Heart left ventricle (tissue), 16 donors: ENCODE data around the gene VRTN. TPM values are rescaled to one million over a fixed set of nuclear protein-coding genes. Genes with fewer than 3 reads are reported as not detected.

Experiments
- ATAC-seq, 4 donors: fragments of 200-7000 bp; cut with Tn5 transposase; one replicate each; pipeline ENCODE4 v1.9.1; 2020 to 2022; ENCODE audit warnings: moderate library complexity in 4 of 4, mild to moderate bottlenecking in 3 of 4, moderate number of reproducible peaks in 1 of 4
- DNase-seq, 5 donors: peaks; one replicate each; pipeline ENCODE4 v3.0.0-alpha.2; 2020
- H3K27ac ChIP-seq, 12 donors: fragments of 200-600 bp; sonication (generic) in 4 of 12; one replicate each; pipeline versions ENCODE4 v1.5.0 to v1.8.0; 2016 to 2022; ENCODE audit warnings: mild to moderate bottlenecking in 2 of 12
- H3K27me3 ChIP-seq, 9 donors: fragments of 200-600 bp; sonication (generic) in 2 of 9; one replicate each; pipeline versions ENCODE4 v1.5.1 to v1.8.0; 2016 to 2022; ENCODE audit warnings: mild to moderate bottlenecking in 3 of 9
- H3K36me3 ChIP-seq, 9 donors: fragments of 200-600 bp; sonication (generic) in 2 of 9; one replicate each; pipeline versions ENCODE4 v1.5.0 to v1.8.0; 2018 to 2022; ENCODE audit warnings: mild to moderate bottlenecking in 2 of 9
- H3K4me1 ChIP-seq, 12 donors: fragments of 200-600 bp; sonication (generic) in 4 of 12; one replicate each; pipeline versions ENCODE4 v1.5.0 to v1.8.0; 2016 to 2022; ENCODE audit warnings: mild to moderate bottlenecking in 3 of 12
- H3K4me3 ChIP-seq, 12 donors: fragments of 200-600 bp; sonication (generic) in 4 of 12; one replicate each; pipeline versions ENCODE4 v1.5.0 to v1.8.0; 2017 to 2022; ENCODE audit warnings: mild to moderate bottlenecking in 9 of 12, moderate library complexity in 4 of 12
- H3K9me3 ChIP-seq, 12 donors: fragments of 200-600 bp; sonication (generic) in 4 of 12; one replicate each; pipeline versions ENCODE4 v1.5.0 to v1.8.0; 2016 to 2022; ENCODE audit warnings: mild to moderate bottlenecking in 1 of 12
- POLR2A ChIP-seq, 2 donors: fragments of 450-650 bp; IDR thresholded peaks; one replicate each; pipeline ENCODE4 v1.6.1; 2017; ENCODE audit warnings: antibody characterized with exemption in 2 of 2, mild to moderate bottlenecking in 2 of 2, moderate library complexity in 2 of 2
- WGBS, 4 donors: extraction: QIAGEN DNeasy Blood & Tissue Kit in 2 of 4; methylation state at CpG; one replicate each; pipeline versions ENCODE4 v1.1.5 to v1.1.7; 2013 to 2018; 5-methylcytosine and 5-hydroxymethylcytosine counted together
- intact Hi-C, 10 donors: fragments of 100-400 bp; cut with DNase I; formaldehyde crosslinking; loops; one replicate each; pipeline versions ENCODE4 v1.11.1 to v1.14.2; 2022
- polyA plus RNA-seq, 2 donors: library from polyadenylated mRNA; stranded (reverse); fragments of 200-250 nt; gene quantifications; one replicate each; pipeline ENCODE4 v1.2.3, GENCODE V29; 2013
- total RNA-seq, 9 donors: library from RNA; depleted of rRNA in 2 of 9; stranded (reverse); fragments of >200 nt in 2 of 9; fragmentation: NEBNext Ultra II Directional in 3 of 9; extraction: Animal tissue kit (Norgen Biotek cat#: 25700) in 3 of 9; gene quantifications; one replicate each; pipeline versions ENCODE4 v1.1.0 to v1.2.4, GENCODE V29; 2016 to 2023
- TF ChIP-seq, protein P1 (sequence below), 12 donors: fragments of 200-600 bp; sonication (generic) in 4 of 12; IDR thresholded peaks; one replicate each; pipeline versions ENCODE4 v1.5.0 to v1.8.0; 2018 to 2022; ENCODE audit warnings: antibody characterized with exemption in 12 of 12, mild to moderate bottlenecking in 5 of 12
- donor health status: ischemic (EF 13 %, LVEDD 7.1; RV severe dilation, severe dysfunction).
- donor health status: healthy with polysubstance abuse.
- donor health status: DM: no; HTN: yes; CAD: no.
- donor health status: DM: no; HTN: no; CAD: no.
- donor health status: ischemic (EF 25% LVEDD 6.9; RV normal size, moderate dysfunction).
- donor health status: ischemic (EF 25% LVEDD 5.7; RV mildly dilated, moderate dysfunction).
- donor health status: healthy.
- donor health status: DM: yes; HTN: yes; CAD: no.
- donor health status: ischemic (EF 35%, LVEDD 5.7; RV mildly dilated, moderate dysfunction).
- donor health status: nonischemic (EF 11% LVEDD 7.7; RV severe dilation, severe dysfunction).
- donor health status: DM: yes; HTN: yes; CAD: no.
- donor health status: PGD.
- donor health status: ischemic (EF 29% LVEDD 5.4; RV normal size, mild dysfunction).
- donor health status: nonischemic (EF 23%, LVEDD 6.1; RV moderate dilation, normal function).

The VRTN gene
- total and polyA plus RNA-seq, 11 donors, result not detected

DNA sequence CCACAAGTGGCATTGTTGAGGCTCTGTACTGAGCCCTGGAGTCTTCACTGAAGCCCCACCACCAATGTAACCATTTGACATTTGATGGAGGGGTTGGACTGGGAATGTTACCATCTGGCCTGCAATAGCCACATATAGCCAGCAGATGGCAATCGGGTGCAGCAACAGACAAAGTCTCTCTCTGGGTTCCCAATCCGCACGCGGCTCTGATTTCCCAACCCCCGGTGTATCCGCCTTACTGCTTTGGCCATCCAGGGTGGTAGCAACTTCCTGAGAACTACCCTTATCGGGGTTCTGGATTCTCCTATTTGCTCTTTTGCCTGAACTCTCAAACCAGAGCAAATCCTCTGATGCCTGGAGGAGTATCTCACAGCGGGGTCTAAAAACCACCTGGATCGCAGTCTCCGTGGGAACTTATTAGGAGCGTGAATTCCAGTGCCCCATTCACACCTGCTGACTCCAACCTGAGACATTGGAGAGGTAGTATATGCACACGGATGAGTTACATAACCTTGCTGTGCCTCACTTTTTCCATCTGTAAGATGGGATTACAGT lies 14.2 kb downstream of the VRTN start:
- DNase-seq (peak; percentile 68 to 83 (median 82)), ATAC-seq (peak; percentile 63 to 89 (median 84))
- H3K9me3 ChIP-seq, result no peaks in the 10 kb centered on the region
- H3K27ac ChIP-seq, result no peak overlapping the region
- no peak for TF ChIP-seq POLR2A (IDR thresholded peaks at IDR 0.05)
- TF ChIP-seq, protein P1, sequence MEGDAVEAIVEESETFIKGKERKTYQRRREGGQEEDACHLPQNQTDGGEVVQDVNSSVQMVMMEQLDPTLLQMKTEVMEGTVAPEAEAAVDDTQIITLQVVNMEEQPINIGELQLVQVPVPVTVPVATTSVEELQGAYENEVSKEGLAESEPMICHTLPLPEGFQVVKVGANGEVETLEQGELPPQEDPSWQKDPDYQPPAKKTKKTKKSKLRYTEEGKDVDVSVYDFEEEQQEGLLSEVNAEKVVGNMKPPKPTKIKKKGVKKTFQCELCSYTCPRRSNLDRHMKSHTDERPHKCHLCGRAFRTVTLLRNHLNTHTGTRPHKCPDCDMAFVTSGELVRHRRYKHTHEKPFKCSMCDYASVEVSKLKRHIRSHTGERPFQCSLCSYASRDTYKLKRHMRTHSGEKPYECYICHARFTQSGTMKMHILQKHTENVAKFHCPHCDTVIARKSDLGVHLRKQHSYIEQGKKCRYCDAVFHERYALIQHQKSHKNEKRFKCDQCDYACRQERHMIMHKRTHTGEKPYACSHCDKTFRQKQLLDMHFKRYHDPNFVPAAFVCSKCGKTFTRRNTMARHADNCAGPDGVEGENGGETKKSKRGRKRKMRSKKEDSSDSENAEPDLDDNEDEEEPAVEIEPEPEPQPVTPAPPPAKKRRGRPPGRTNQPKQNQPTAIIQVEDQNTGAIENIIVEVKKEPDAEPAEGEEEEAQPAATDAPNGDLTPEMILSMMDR (IDR thresholded peaks at IDR 0.05), result peak; percentile 89 to 96 (median 94)
- no peaks in the 10 kb centered on the region for H3K36me3 ChIP-seq
- H3K4me3 ChIP-seq, result no peak overlapping the region
- intact Hi-C loops, result loop anchor here (1.0 to 10.0 kb wide), 9 partner anchors 115 to 440 kb away; partner anchors contain the start of genes LTBP2 (in 6 of the 10), ISCA2 (in 2 of the 10) and NPC2 (in 2 of the 10)
- 26 to 33% (median 29%) methylated on average over 12 of the region's 12 CpGs for WGBS, 4 donors
- peaks cover 0 to 4% (median 0%) of the 10 kb centered on the region in 12 donors for H3K4me1 ChIP-seq
- H3K27me3 ChIP-seq, result peaks cover 0 to 14% (median 0%) of the 10 kb centered on the region in 9 donors

DNA sequence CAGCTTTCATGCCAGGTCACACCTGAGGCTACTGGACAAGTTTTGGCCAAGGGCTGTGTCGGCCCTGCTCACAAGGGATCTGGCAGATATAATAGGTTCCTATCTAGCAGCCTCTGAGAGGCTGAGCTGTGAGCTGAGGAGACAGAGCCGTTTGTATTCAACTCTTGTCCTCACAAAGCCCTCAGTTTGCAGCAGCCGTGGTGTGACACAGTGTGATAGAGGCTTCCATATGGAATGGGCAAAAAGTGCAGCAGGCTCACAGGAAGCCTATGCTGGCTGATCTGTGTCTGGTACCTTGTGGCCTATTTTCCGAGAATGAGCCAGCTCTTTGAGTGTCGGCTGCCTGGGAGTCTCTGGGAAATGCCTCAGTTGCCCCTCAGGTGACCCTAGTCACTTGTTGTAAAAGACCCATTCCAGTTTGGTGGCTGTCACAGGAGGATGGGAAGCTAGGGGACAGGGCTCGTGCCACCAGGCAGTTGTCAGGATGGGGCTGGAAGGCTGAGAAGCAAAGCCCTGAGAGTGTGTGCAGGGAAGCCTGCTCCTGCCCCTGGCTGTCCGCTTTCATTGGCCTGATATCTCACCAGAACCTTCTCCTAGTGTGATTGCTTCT lies 16.1 kb downstream of the VRTN start:
- TF ChIP-seq, protein P1 (IDR thresholded peaks at IDR 0.05), result no peak
- TF ChIP-seq POLR2A (IDR thresholded peaks at IDR 0.05), result no peak
- H3K4me3 ChIP-seq, result no peak overlapping the region
- H3K36me3 ChIP-seq, result no peaks in the 10 kb centered on the region
- no peaks in the 10 kb centered on the region for H3K9me3 ChIP-seq
- WGBS, 4 donors, result 48 to 69% (median 63%) methylated on average over 7 of the region's 7 CpGs
- peaks cover 0 to 14% (median 0%) of the 10 kb centered on the region in 9 donors for H3K27me3 ChIP-seq
- H3K27ac ChIP-seq, result no peak overlapping the region
- intact Hi-C loops, result loop anchor here in 8 of 10 donors (5.0 to 10.0 kb wide), 5 partner anchors 113 to 438 kb away; partner anchors contain the start of genes LTBP2 (in 6 of the 8), ISCA2 (in 2 of the 8) and NPC2 (in 2 of the 8)
- DNase-seq (no peak), ATAC-seq (no peak)
- H3K4me1 ChIP-seq, result peaks cover 0 to 4% (median 0%) of the 10 kb centered on the region in 12 donors

DNA sequence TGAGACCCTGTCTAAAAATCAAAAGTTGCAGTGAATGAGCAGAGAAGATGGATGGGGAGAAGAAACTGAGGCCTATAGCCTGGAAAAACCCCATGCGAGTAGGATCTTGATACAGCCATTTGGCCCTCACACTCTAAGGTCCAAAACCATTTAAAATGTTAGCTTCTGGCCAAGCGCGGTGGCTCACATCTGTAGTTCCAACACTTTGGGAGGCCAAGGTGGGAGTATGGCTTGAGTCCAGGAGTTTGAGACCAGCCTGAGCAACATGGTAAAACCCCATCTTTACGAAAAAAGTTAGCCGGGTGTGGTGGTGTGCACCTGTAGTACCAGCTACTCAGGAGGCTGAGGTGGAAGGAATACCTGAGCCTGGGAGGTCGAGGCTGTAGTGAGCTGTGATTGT lies 19.8 kb downstream of the VRTN start:
- Histone ChIP-seq H3K9me3 (no peaks in the 10 kb centered on the region), H3K27ac (no peak overlapping the region), H3K27me3 (peaks cover 0 to 14% (median 0%) of the 10 kb centered on the region in 9 donors), H3K4me1 (no peaks in the 10 kb centered on the region), H3K4me3 (no peak overlapping the region), H3K36me3 (no peaks in the 10 kb centered on the region)
- ATAC-seq (no peak), DNase-seq (no peak)
- intact Hi-C loops, result loop anchor here in 1 of 10 donors (10.0 kb wide), 1 partner anchor 247 kb away; the partner anchor contains the start of gene LTBP2
- WGBS, 4 donors, result 86 to 93% (median 91%) methylated on average over 6 of the region's 6 CpGs
- TF ChIP-seq, protein P1 (IDR thresholded peaks at IDR 0.05), result no peak
- TF ChIP-seq POLR2A (IDR thresholded peaks at IDR 0.05), result no peak

DNA sequence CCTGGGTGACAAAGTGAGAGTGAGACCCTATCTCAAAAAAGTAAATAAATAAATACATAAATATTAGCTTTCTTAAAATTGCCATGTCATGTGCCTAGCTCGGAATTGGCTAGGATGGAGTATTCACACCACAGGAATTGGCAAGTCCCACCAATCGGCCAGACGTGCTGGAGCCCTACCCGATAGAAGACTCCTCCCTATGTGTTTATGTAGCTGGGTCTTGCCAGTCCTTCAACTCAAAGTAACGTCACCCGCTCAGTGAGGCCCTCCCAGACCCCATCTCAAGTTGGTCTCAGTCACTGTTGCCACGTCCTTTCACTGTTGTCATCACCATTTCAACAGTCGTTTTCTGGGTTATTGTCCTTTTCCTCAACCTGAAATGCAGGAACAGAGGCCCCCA lies 20.2 kb downstream of the VRTN start:
- intact Hi-C loops, result loop anchor here in 1 of 10 donors (10.0 kb wide), 1 partner anchor 246 kb away; the partner anchor contains the start of gene LTBP2
- Histone ChIP-seq H3K36me3 (no peaks in the 10 kb centered on the region), H3K4me3 (no peak overlapping the region), H3K27ac (no peak overlapping the region), H3K4me1 (no peaks in the 10 kb centered on the region), H3K9me3 (no peaks in the 10 kb centered on the region), H3K27me3 (peaks cover 0 to 14% (median 0%) of the 10 kb centered on the region in 9 donors)
- 75 to 85% (median 82%) methylated on average over 8 of the region's 8 CpGs for WGBS, 4 donors
- DNase-seq, result no peak
- TF ChIP-seq POLR2A (IDR thresholded peaks at IDR 0.05), result no peak
- ATAC-seq, result no peak
